GM21717 (cell line): ENCODE results near the gene KASH5.

Experiments used
- ATAC-seq: cut with Tn5 transposase; IDR thresholded peaks from one replicate; pipeline ENCODE4 v1.9.1; 2021; ENCODE audit warnings: mild to moderate bottlenecking, moderate library complexity; ENCODE audit not compliant: unreplicated experiment

The KASH5 gene

GRCh38 chr19:49387936-49388372, at the start of gene KASH5:
TSS of gene KASH5 (plus strand) at chr19:49388249. CDS start at chr19:49390884, 2,635 bp downstream.
- ATAC-seq: no peak

DNA sequence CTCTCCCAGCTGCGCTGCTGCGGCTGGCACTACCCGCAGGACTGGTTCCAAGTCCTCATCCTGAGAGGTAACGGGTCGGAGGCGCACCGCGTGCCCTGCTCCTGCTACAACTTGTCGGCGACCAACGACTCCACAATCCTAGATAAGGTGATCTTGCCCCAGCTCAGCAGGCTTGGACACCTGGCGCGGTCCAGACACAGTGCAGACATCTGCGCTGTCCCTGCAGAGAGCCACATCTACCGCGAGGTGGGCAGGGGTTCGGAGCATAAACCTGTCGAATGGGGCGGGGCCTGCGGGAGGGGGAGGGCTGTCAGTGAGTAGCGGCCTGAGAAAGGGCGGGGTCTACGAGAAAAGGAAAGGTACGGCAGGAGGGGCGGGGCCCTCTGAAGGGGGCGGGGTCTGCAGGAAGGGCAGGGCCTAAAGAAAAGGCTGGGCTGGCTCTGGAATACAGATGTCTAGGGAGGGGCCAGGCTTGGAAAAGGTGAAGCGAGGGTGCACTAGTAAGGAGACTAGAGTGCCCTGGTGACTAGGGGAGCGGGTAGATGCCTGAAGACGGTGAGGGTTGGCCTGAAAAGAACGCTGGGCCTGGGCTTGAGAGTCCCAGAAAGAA, 49.3 kb upstream of the KASH5 start:
- ATAC-seq: no peak

DNA sequence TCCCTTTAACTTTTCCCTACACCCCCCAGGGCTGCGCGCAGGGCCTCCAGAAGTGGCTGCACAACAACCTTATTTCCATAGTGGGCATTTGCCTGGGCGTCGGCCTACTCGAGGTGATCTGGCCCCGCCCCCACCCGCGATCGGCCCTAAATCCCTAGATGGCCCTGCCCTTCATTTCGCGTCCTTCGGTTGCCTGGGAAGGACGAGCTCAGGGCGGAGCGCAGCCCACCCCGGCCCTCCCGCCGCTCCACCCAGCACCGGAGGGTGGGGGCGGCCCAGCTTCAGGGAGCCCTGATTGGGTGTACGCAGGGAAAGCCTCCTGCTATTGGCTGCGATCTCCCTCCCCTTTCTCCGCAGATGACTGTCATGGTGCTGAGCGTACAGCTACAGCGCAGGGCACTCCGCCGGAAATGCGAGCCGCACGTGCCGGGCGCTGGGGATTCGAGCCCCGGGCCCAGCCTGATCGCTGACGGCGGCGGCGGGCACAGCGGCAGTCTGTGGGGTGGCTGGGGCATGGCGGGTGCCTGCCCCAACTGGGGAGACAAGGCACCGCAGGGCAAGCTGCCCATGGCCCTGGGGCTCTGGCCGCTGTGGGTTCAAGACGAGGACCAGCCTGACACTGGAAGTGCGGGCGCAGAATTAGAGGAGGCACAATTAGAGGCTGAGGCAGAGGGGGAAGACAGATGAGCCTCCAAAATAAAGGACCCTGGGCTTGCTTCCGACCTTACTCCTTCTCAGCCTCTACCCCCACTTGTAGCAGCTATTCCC, 48.6 kb upstream of the KASH5 start:
- ATAC-seq: no peak

GRCh38 chr19:49340069-49340864, 47.8 kb upstream of the KASH5 start:
- ATAC-seq: no peak

DNA sequence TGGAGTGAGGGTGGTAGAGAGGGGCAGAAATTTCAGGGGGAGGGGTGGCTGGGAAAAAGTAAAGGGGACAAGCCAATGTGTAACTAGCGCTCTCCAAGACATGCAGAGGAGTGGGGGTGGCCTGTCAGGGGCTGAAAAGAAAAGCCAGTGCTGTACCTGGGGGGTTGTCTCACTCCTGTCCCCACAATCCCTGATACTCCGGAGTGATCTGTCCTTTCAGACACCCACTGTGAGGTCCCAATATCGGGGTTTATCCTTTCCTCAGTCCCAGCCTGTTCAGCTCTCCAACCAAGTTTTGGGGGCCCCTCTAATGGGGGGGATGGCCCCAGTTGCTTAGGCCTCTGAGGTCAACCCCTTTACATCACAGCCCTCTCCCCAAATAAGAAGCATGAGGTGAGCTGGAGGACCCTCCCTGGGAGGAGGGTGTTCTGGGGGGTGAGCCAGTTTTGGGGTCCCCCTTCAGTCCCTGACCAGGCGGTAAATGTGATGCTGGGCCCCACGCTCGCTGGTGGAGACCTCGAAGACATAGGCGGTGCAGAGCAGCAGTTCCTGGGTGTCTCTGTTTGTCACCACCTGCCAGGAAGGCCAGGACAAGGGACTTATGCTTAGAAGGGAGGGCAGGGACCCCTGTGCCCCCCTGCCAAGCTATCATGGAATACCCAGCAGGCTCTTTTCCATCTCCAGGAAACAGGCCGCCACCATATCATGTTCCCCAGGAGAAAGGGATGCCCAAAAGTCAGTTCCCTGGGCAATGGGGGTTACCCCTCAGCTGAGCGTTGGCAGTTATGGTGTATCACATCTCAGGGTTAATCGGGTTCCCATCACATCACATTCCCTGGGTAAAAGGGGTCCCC, 47.0 kb upstream of the KASH5 start:
- ATAC-seq: no peak

GRCh38 chr19:49342291-49342721, 45.7 kb upstream of the KASH5 start:
- no peak for ATAC-seq

- ATAC-seq: no peak
Observed at GRCh38 chr19:49343123-49343522, 44.9 kb upstream of the KASH5 start.

DNA sequence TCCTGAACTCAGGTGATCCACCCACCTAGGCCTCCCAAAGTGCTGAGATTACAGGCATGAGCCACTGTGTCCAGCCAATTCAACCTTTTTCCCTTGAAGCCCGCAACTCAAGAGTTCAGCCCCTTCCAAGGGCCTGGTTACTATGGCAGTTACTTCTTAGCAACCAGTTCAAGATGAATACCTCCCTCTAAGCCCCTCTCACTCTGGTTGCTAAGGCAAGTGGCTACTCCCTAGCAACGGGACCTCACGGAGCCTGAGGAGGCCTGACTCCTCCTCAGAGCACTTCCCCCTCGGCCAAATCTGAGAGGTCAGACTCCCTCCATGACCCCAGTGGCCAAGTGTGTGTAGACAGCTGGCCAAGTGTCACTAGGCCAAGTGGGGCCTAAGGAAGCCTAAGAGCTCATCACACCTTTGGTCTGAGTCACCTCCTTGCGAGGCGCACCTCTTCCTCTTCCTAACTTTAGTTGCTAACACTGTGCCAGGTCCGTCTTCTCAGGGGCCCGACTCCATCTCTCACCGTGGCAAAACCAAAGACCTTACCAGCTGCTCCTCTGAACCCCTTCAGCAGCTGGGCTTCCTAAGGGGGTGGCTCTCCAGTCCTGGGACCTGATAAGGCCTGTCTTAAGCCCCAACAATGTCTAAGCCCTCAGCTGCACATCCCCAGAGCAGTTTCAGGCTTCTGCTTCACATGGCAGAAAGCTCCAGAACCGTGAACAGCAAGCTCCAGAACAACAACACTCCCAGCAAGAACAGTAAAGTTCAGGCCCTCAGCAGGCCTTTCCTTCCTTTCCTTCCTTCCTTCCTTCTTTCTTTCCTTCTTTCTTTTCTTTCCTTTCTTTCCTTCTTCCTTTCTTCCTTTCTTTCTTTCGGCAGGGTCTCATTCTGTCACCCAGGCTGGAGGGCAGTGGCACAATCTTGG, 43.3 kb upstream of the KASH5 start:
- ATAC-seq: no peak

DNA sequence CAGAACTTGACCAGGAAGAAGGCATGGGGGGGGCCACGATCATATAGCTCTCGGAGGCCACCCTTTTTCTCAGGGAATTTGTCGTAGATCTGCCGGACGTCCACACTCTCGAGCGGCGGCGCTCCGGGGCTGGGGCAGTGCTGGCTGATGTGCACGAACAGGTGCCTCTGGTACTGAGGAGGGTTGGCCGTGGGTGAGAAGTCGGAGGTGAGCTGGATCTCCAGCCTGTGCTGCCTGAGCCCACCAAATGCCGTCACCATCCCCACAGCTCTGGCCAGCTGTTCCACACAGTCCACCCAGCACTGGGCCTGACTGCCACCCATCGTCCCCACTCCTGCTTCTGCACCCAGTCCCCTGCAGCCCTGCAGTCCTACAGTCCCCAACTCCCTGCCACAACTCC, 40.9 kb upstream of the KASH5 start:
- ATAC-seq: no peak

DNA sequence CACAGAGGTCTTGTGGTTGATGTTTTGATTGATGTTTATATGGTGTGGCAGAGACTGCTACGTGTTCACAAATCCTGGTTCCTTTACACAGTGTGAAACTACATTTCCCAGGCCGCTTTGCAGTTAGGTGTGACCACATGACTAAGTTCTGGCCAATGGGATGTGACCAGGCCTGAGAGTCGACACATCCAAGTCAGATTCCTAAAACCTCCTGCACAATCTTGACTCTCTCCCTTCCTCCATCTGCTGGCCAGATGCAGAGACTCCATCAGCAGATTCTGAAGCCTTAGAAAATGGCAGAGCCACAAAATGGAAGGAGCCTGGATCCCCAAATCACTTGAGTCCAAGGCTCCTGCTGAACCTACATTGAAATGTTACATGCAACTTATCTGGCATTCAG, 40.2 kb upstream of the KASH5 start:
- ATAC-seq: no peak

- ATAC-seq: no peak
Observed at GRCh38 chr19:49348305-49349189, 39.5 kb upstream of the KASH5 start.

- no peak for ATAC-seq
Observed at GRCh38 chr19:49349567-49349966, 38.5 kb upstream of the KASH5 start.

DNA sequence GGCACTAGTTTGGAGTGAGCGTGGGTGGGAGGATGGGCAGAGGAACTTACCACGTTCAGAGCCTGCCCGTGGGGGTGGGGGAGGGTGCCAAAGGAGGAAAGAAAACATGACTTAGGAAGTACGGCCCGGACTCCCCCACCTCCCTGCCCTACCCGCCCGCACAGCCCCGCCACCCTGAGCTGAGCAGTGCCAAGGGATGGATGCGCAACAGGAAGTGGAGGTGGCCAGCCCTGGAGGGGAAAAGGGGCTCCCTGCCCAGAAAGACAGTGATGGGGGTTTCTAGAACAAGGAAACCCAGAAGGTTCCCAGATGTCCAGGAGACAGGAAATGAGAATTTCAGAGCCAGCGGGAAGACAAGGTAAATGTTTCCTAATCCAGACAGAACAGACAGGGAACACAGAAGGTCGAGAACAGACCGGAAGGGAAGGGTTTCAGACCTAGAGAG, 32.1 kb upstream of the KASH5 start:
- ATAC-seq: no peak

- ATAC-seq: no peak
Observed at GRCh38 chr19:49356382-49356781, 31.7 kb upstream of the KASH5 start.

DNA sequence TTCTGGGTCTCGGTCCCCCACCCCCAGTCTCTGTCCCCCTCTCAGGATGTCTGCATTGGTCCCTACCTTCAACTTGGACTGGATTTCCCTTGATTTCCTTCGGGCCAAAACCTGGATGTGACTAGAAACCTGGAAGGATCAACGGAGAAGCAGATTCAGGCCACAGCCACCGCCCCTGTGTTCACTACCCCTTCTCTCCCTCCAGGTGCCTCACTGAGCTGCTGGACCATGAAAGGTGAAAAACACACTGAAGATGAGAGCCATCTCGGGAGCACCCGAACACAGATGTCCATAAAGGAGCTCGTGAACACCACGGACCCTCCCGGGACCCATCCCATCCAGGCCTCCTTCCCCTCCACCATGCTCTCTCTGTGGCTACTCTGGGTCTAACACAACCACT, 30.9 kb upstream of the KASH5 start:
- ATAC-seq: no peak

DNA sequence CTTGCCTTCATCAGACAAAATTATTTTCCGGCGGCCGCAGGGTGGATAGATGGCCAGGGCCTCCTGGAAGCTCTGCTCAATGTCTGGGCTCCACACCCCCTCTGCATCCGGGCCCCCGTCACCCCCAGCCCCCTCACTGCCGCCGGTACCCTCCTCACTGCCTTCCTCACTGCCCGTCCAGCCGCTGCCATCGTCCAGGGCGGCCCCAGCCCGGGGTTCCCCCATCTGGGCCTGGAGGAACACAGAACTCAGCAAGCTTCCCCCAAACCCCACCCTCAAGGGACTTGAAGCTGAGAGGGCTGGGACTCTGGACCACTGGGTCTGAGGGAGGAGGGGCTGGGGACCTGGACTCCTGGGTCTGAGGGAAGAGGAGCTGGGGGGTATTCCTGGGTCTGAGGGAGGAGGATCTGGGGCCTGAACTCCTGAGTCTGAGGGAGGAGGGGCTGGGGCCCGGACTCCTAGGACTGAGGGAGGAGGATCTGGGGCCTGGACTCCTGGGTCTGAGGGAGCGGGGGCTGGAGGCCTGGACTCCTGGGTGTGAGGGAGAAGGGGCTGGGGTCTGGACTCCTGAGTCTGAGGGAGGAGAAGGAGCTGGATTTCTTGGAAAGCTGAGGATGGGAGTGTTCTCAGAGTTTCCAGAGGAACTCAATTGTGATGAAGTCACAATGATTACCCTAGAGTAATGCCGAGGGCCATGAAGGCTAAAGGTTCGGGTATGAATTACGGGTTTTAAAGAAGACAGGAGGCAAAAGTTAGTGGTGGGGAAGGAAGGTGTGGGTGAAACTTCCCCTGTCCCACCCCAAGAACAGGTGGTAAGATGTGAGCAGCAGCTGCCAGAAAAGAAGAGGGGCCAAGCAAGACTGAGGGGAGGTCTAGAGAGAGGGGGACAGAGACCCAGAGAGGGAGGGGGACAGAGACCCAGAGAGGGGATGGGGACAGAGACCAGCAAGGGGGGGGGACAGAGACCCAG, 27.9 kb upstream of the KASH5 start:
- no peak for ATAC-seq

DNA sequence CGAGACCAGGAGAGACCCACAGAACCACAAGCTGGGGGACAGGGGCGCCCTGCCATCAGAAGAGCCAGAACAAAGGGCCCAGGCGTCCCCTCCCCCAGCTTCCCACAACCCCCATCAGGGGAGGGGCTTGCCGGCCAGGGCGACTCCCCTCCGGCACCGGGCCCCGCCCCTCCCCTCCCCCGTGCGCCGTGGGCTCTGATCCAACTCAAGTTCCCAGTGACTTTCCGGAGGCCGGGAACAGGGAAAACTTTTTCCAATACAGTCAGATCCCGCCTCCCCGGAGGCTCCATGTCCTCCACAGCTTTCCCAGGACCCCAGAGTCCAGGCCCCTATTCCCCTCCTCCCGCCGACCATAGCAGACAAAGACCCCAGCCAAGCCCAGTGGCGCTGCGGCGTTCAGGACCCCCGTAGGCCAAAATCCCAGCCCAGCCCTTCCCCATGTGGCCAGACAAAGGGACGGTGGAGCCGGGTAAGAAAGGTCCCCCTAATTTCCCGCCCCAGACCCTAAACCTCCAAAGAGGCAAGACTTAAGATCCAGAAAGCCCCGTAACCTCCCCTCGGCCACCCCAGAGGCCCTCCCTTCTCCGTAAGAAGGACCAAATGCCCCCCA, 26.5 kb upstream of the KASH5 start:
- no peak for ATAC-seq
